HepG2 (cell line): ENCODE data around the gene MIER2. TPM values are rescaled to one million over a fixed set of nuclear protein-coding genes. Genes with fewer than 3 reads are reported as not detected.
A peak's percentile ranks its signal among the peaks of the same experiment; 100 is the strongest.

Experiments used
- ATF2 ChIP-seq: sonication (generic); formaldehyde crosslinking; IDR thresholded peaks from 2 replicates; pipeline ENCODE4 v1.4.0; 2020; ENCODE audit warnings: missing genetic modification reagents
- CAMTA2 ChIP-seq: sonication (generic); formaldehyde crosslinking; IDR thresholded peaks from 2 replicates; pipeline ENCODE4 v1.4.0; 2020; ENCODE audit warnings: mild to moderate bottlenecking, missing genetic modification reagents, borderline replicate concordance
- CBX5 ChIP-seq: sonication (generic); formaldehyde crosslinking; IDR thresholded peaks from 2 replicates; pipeline ENCODE4 v1.4.0; 2020; ENCODE audit warnings: missing genetic modification reagents, borderline replicate concordance
- FOXP4 ChIP-seq: sonication (generic); formaldehyde crosslinking; IDR thresholded peaks from 2 replicates; pipeline ENCODE4 v1.4.0; 2020; ENCODE audit warnings: missing genetic modification reagents
- HNF4A ChIP-seq: sonication (generic); formaldehyde crosslinking; IDR thresholded peaks from 2 replicates; pipeline ENCODE4 v1.4.0; 2020; ENCODE audit warnings: missing genetic modification reagents
- JUNB ChIP-seq: sonication (generic); formaldehyde crosslinking; IDR thresholded peaks from 2 replicates; pipeline ENCODE4 v1.8.0; 2022; ENCODE audit warnings: missing genetic modification reagents, mild to moderate bottlenecking, borderline replicate concordance
- KLF13 ChIP-seq: sonication (generic); formaldehyde crosslinking; IDR thresholded peaks from 2 replicates; pipeline ENCODE4 v1.4.0; 2020; ENCODE audit warnings: mild to moderate bottlenecking, missing genetic modification reagents
- KMT2A ChIP-seq: sonication (generic); formaldehyde crosslinking; IDR thresholded peaks from 2 replicates; pipeline ENCODE4 v1.4.0; 2020; ENCODE audit warnings: missing genetic modification reagents
- LRRFIP1 ChIP-seq: sonication (generic); formaldehyde crosslinking; conservative IDR thresholded peaks from 2 replicates; pipeline ENCODE4 v1.4.0; 2020; ENCODE audit warnings: missing genetic modification reagents
- MAFK ChIP-seq, 2 experiments: IDR thresholded peaks in 1 of 2; conservative IDR thresholded peaks in 1 of 2; 2 replicates each; pipeline ENCODE4 v1.6.1; 2011; ENCODE audit warnings: improper control_type of control experiment in 2 of 2, low read length in 2 of 2
- MED1 ChIP-seq: sonication (generic); formaldehyde crosslinking; IDR thresholded peaks from 2 replicates; pipeline ENCODE4 v1.4.0; 2020; ENCODE audit warnings: missing genetic modification reagents
- NFATC3 ChIP-seq: sonication (generic); formaldehyde crosslinking; IDR thresholded peaks from 2 replicates; pipeline ENCODE4 v1.5.1; 2020; ENCODE audit warnings: mild to moderate bottlenecking, missing genetic modification reagents
- NR1H2 ChIP-seq: sonication (generic); formaldehyde crosslinking; IDR thresholded peaks from 2 replicates; pipeline ENCODE4 v1.8.1; 2022; ENCODE audit warnings: low read depth, missing genetic modification reagents, borderline replicate concordance
- NR2F1 ChIP-seq, 2 experiments: fragments of 450-650 bp in 1 of 2; formaldehyde crosslinking in 1 of 2; IDR thresholded peaks; 2 replicates each; pipeline versions ENCODE4 v1.5.0 to v1.6.1; 2016 to 2020; ENCODE audit warnings: mild to moderate bottlenecking in 1 of 2, missing compliant biosample characterization in 1 of 2, missing genetic modification reagents in 1 of 2, moderate library complexity in 1 of 2
- ONECUT2 ChIP-seq: sonication (generic); formaldehyde crosslinking; IDR thresholded peaks from 2 replicates; pipeline ENCODE4 v1.4.0; 2020; ENCODE audit warnings: missing genetic modification reagents
- PITX1 ChIP-seq: sonication (generic); formaldehyde crosslinking; IDR thresholded peaks from 2 replicates; pipeline ENCODE4 v1.5.1; 2020; ENCODE audit warnings: mild to moderate bottlenecking, missing genetic modification reagents
- REPIN1 ChIP-seq: sonication (generic); formaldehyde crosslinking; IDR thresholded peaks from 2 replicates; pipeline ENCODE4 v1.8.0; 2022; ENCODE audit warnings: missing genetic modification reagents, low read depth, mild to moderate bottlenecking, borderline replicate concordance
- SRSF1 ChIP-seq: fragments of 200-400 bp; formaldehyde crosslinking; optimal IDR thresholded peaks from 2 replicates; pipeline ENCODE3; 2017; ENCODE audit warnings: mild to moderate bottlenecking, low read depth, low read length, moderate library complexity
- U2AF2 ChIP-seq: fragments of 200-400 bp; formaldehyde crosslinking; IDR thresholded peaks from 2 replicates; pipeline ENCODE4 v1.6.1; 2017; ENCODE audit warnings: low read depth, mild to moderate bottlenecking, low read length
- ZFP82 ChIP-seq: sonication (generic); formaldehyde crosslinking; IDR thresholded peaks from 2 replicates; pipeline ENCODE4 v1.5.1; 2020; ENCODE audit warnings: mild to moderate bottlenecking, missing genetic modification reagents, borderline replicate concordance
- ZFX ChIP-seq: sonication (generic); formaldehyde crosslinking; IDR thresholded peaks from 2 replicates; pipeline ENCODE4 v1.4.0; 2020; ENCODE audit warnings: mild to moderate bottlenecking, low read depth, missing genetic modification reagents, moderate library complexity
- ZNF337 ChIP-seq: sonication (generic); formaldehyde crosslinking; IDR thresholded peaks from 2 replicates; pipeline ENCODE4 v1.5.1; 2020; ENCODE audit warnings: missing genetic modification reagents, low read depth, mild to moderate bottlenecking, borderline replicate concordance
- ZNF501 ChIP-seq: sonication (generic); formaldehyde crosslinking; IDR thresholded peaks from 2 replicates; pipeline ENCODE4 v1.5.1; 2020; ENCODE audit warnings: mild to moderate bottlenecking, moderate library complexity, missing genetic modification reagents
- ZNF740 ChIP-seq: sonication (generic); formaldehyde crosslinking; IDR thresholded peaks from 2 replicates; pipeline ENCODE4 v1.4.0; 2020; ENCODE audit warnings: missing genetic modification reagents
- polyA plus RNA-seq, 8 experiments: library from polyadenylated mRNA; depleted of rRNA in 3 of 8; stranded (reverse) in 7 of 8; unstranded in 1 of 8; fragments of >200 nt; fragmentation: Illumina TruSeq in 4 of 8; extraction: Trizol in 4 of 8; gene quantifications; 2 replicates each; pipeline versions ENCODE4 v1.2.1 to v1.2.3, GENCODE V29; 2011 to 2016; ENCODE audit warnings: low read depth in 4 of 8, missing spikeins in 1 of 8, mixed read lengths in 1 of 8; ENCODE audit not compliant: insufficient read depth in 1 of 8
- total RNA-seq, 5 experiments: library from RNA; depleted of rRNA; stranded (reverse); fragments of >200 nt; fragmentation: Illumina TruSeq; extraction: Trizol; gene quantifications; 2 replicates each; pipeline ENCODE4 v1.2.3, GENCODE V29; 2016; ENCODE audit warnings: low read depth in 1 of 5

MIER2 gene
- total and polyA plus RNA-seq, 2 of the 13 experiments (the other 11 are each of a cell fraction or from before 2014, with no cell fraction given), result 9.6 to 25.7 TPM

- TF ChIP-seq LRRFIP1 (no peak), ZFX (CRISPR knock-in tag) (peak; percentile 59), U2AF2 (no peak), CBX5 (CRISPR knock-in tag) (no peak), SRSF1 (no peak), HNF4A (CRISPR knock-in tag) (peak; percentile 40; the same call in 1 of the 2 replicates), REPIN1 (no peak), MAFK (conservative IDR thresholded peaks at IDR 0.05 in 1 of 2, IDR thresholded peaks at IDR 0.05 in 1 of 2; ENCODE audit: low read length in 2 of 2) (no peak), KMT2A (CRISPR knock-in tag) (no peak), ZNF501 (CRISPR knock-in tag) (no peak), PITX1 (CRISPR knock-in tag) (no peak), ZNF337 (no peak), NFATC3 (CRISPR knock-in tag) (no peak), NR2F1 (CRISPR knock-in tag; IDR thresholded peaks at IDR 0.05) (no peak), ATF2 (CRISPR knock-in tag) (no peak), ONECUT2 (CRISPR knock-in tag) (no peak), MED1 (CRISPR knock-in tag) (peak; percentile 52), KLF13 (CRISPR knock-in tag) (no peak), FOXP4 (CRISPR knock-in tag) (peak; percentile 79), CAMTA2 (CRISPR knock-in tag) (no peak), ZNF740 (CRISPR knock-in tag) (no peak), NR1H2 (CRISPR knock-in tag) (no peak), JUNB (no peak), ZFP82 (CRISPR knock-in tag) (no peak)
Measured at GRCh38 chr19:341386-342127, 3.0 kb downstream of the MIER2 start (continued).
